ENCODE data around the gene TRPC5OS.

GRCh38 chrX:111854556-111855490 is 21.2 kb upstream of the TRPC5OS start:
- TF ChIP-seq POLR2AphosphoS5 (IDR thresholded peaks at IDR 0.05) (no peak), POLR2A (IDR thresholded peaks at IDR 0.05) (no peak)

Data from sigmoid colon (tissue), 4 donors.